Inflammatory macrophage (primary cell): ENCODE results near the gene LYPLAL1.
A peak's percentile ranks its signal among the peaks of the same experiment; 100 is the strongest.

ENCODE experiments used
- DNase-seq, 2 donors: peaks; one replicate each; pipeline ENCODE4 v3.0.0-alpha.2; 2020 to 2022
- total RNA-seq, 18 experiments: gene quantifications; one replicate each; lab custom pipeline; 2026; ENCODE audit warnings: mixed read lengths in 6 of 18, inconsistent platforms in 2 of 18; lab: John Stamatoyannopoulos, UW

Gene LYPLAL1
- 7.4 to 48.5 (median 24.7) reads per million in 18 experiments for total RNA-seq

DNA sequence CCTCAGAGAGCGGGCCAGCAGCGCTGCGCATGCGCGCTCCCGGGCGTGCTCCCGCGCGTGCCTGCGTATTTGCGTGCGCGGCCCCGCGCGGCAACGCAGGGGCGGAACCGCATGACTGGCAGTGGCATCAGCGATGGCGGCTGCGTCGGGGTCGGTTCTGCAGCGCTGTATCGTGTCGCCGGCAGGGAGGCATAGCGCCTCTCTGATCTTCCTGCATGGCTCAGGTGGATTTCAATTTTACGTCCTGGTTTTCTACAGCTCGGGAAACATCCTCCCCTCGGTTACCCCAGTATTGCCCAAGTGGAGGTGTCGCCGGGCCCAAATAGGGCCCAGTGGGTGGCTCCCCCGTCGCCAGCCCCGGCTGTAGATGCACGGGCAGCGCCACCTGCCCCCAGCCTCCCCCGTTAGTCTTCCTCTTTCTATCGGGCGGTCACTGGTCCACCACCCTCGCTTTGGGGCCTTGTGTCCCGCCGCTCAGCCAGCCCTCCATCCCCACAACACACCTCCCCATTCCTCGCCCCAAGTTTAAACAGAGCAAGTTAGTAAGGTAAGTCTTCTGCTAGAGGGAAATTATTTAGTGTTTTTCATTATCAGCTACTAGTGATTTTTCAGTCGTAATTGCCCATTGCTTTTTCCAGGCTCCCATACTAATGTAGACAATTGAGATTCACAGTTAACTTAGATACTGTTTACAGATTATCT is at the start of gene LYPLAL1:
Gene LYPLAL1 (plus strand): TSS at position 121 of the 702 bp plus-strand sequence. CDS start 13 bp downstream, at position 134.
- peak; percentile 91 to 95 for DNase-seq

GRCh38 chr1:219124163-219124562 is 49.5 kb upstream of the LYPLAL1 start:
- DNase-seq: no peak

- DNase-seq: no peak
Observed at GRCh38 chr1:219125342-219125741, 48.3 kb upstream of the LYPLAL1 start.

GRCh38 chr1:219126377-219126776 is 47.3 kb upstream of the LYPLAL1 start:
- DNase-seq: no peak

GRCh38 chr1:219128957-219129356 is 44.7 kb upstream of the LYPLAL1 start:
- no peak for DNase-seq

DNA sequence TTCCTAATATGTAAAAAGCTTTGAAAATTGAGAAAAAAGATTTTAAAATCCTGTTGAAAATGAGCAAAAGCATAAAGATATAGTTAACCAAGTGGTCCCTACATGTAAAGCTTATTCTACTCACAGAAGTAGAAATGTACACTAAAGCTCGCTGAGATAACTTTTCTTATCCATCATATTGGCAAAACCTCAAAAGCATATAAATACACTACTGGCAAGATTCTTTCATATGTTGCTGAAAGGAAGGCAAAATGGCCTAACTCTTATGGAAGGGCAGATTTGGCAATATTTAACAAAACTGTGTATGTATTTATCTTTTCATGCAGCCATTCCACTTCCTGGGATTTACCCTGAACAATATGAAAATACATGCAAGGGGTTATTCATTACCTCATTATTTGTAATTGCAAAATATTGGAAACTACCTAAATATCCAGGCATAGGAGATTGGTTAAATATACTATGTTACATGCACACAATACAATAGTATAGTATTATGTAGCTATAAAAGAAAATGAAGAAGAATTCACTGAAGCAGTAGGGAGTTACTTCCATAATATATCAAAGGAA is 43.2 kb upstream of the LYPLAL1 start:
- peak in 1 of 2 donors; percentile 4 for DNase-seq

- DNase-seq: no peak
Observed at GRCh38 chr1:219132939-219133338, 40.7 kb upstream of the LYPLAL1 start.

GRCh38 chr1:219138747-219139146 is 34.9 kb upstream of the LYPLAL1 start:
- no peak for DNase-seq

GRCh38 chr1:219140303-219140877 is 33.3 kb upstream of the LYPLAL1 start:
- no peak for DNase-seq

DNA sequence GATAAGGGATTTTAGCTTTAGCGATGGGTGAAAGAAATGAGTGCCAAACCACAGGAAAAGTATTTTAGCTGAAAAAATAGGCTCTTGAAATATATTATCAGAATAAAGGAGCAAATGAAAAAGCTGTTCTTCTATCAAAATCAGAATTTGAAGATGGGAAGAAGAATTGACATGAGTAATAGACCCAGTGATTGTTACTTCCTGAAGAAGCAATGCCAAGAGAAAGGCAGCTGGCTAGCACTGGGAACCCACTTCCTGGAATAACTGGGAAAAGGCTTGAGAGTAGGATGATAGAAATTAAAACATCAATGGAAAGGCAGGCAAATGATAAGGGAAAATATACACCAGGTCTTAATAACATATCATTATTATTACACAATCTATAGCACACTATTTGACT is 29.9 kb upstream of the LYPLAL1 start:
- no peak for DNase-seq

GRCh38 chr1:219144658-219145315 is 28.9 kb upstream of the LYPLAL1 start:
- DNase-seq: peak; percentile 48 to 57

GRCh38 chr1:219147571-219148019 is 26.1 kb upstream of the LYPLAL1 start:
- DNase-seq: no peak

DNA sequence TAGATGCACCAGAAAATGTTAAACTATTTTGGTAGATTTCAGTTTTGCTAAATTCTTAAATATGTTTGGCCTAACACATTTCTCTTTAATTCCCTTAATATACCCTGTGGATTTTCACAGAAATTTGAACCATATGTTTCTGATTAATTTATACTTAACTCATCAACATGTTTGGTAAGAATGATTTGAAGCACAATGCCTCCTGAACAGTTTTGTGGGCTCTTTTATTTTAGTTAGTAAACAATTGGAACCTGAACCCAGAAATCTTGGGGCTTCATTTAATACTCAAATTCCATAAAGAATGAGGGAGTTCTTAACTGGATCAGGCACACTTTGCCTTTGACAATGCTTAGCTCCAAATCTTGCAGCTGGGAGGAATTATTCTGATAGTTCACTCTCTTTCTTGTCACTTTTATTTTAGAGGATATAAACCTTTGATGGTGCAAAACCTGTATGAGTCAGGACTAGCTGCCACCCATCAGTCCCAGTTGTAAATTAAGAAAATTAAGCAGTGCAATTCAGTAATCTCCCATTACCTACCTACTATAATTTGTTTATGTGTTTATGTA is 24.6 kb upstream of the LYPLAL1 start:
- no peak for DNase-seq

- no peak for DNase-seq
Observed at GRCh38 chr1:219149953-219150352, 23.7 kb upstream of the LYPLAL1 start.

GRCh38 chr1:219150913-219151312 is 22.8 kb upstream of the LYPLAL1 start:
- DNase-seq: no peak

- no peak for DNase-seq
Observed at GRCh38 chr1:219151467-219151866, 22.2 kb upstream of the LYPLAL1 start.

- no peak for DNase-seq
Observed at GRCh38 chr1:219152751-219153150, 20.9 kb upstream of the LYPLAL1 start.

- DNase-seq: no peak
Observed at GRCh38 chr1:219153723-219154122, 20.0 kb upstream of the LYPLAL1 start.

- DNase-seq: no peak
Observed at GRCh38 chr1:219155135-219155534, 18.5 kb upstream of the LYPLAL1 start.

DNA sequence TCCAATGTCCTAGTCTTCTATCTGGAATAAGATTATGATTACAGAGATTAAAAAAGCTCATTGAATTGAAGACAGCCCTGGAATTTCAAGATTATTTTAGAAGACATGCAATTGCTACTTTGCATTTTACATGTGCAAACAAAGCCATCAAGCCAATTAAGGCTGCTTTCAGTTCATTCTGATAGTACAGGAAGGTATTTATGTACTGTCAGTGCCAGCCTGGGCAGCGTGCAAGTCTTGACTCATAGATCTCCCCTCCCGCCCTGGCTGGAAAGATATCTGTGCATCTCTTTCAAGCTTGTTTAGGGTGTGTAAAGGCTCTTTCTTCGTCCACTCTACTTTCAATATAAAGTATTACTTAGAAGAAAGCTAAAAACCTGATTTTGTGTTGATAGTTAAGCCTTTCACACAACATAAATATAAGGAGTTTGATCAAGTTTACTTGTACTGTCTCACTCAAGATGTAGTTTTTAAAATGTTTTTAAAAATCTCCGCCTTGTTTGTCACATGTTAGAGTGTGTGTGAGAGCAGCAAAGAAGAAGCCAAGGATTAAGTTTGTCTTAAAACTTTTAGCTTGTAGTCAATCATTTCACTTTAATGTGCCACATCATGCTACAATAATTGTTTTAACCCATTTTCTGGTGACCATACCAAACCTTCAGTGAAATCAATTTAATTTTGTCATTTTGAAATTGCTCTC is 13.6 kb upstream of the LYPLAL1 start:
- no peak for DNase-seq

DNA sequence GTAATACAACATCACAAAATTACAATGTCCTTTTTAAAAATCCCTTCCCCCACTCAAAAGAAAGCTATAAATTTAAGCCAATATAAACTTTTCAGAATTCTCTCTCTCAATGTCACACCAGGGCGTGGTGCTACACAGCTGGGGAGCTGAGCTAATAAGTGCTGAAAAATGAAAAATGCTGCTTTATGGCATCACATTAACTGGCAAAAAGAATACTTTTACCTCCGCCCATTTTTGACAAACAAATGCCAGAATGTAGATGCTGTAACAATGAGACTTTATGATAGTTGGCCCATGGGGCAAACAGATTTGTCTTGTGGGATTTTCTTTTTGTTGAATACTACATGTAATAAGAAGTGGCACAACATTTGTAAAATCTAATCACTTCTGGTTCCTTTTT is 12.7 kb upstream of the LYPLAL1 start:
- no peak for DNase-seq

DNA sequence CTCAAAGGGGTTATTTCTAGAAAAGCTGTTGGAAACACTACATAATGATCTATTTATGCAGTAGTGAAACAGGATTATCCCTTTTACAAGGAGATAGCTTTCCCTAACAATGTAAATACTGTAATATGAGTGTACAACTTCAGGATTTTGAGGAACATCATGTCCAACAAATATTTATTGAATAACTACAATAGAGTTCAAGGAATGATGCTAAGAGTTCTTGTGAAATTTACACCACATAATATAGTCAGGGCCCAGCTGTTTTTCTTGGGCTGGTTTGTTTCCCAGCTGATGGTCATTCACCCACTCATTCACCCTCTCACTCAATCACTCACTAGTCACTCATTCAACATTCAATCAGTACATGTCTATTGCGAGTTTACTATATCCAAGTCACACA is 12.3 kb upstream of the LYPLAL1 start:
- no peak for DNase-seq
